ENCODE data around the gene AGPAT4.

AGPAT4 gene

DNA sequence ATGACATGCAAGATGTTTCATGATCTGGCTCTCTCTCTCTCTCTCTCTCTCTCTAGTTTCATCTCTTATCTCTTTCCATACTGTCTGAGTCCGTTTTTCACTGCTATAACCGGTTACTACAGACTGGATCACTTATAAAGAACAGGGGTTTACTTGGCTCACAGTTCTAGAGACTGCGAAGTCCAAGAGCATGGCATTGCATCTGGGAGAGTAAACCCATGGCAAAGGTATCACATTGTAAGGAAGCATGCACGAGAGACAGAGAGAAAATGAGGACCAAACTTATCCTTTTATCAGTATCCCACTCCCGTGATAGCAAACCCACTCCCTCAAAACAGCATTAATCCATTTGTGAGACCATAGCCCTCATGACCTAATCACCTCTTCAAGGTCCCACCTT, 7.2 kb upstream of the AGPAT4 start:
- no peak for FAIRE-seq

DNA sequence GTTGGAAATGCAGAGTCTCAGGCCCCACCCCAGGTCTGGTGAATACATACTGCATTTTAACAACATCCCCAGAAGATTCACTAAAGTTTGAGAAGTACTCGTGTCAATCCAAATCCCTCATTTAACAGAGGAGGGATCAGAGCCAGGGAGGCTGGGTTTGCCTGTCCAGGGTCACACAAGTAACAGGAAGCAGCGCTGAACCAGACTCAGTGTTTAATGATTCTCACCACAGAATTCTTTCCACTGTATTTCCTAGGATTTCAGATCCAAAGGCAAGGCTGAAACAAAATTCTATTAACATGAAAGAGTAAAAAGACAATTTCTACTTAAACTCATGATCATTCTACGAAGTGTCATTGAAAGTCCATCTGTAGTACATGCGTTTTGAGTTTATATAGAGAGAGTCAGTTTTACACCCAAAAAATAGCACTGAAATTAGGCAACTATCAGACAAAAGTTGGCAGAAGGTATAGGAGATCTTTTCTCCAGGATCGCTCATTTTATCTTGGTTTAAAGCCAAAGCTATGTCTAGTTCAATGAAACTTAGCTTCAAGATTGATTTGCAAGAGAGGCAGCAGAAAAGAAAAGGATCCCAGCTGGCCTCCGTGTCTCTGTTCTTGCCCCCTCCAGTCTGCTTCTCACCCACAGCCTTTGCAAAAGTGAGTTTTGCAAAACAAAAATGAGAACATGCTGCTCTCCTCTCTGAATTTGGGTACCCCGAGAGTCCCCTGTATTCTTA, 6.0 kb upstream of the AGPAT4 start:
- FAIRE-seq: no peak

DNA sequence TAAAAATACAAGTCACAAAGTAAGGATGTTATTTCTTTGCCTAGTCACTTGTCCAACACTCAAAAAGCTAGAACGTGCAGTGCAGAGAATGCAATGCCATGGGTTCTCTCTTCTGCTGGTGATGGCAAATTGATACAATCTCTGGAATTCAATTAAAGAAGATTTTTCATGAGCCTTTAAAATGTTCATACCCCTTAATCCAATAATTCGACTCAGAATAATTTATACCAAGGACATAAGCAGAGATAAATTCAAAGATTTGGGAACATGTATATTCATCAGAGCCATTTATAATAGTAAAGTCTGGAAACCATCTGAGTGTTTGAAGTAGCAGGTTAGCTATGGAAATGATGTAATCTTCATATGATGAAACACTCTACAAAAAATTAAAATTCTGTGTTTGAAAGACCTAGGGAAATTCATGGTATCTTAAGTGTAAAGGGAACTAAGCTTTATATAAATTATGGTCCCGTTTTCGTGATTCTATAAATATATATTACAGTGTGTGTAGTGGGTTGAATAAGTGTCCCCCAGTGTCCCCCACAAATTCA, 2.8 kb upstream of the AGPAT4 start:
- FAIRE-seq: no peak

DNA sequence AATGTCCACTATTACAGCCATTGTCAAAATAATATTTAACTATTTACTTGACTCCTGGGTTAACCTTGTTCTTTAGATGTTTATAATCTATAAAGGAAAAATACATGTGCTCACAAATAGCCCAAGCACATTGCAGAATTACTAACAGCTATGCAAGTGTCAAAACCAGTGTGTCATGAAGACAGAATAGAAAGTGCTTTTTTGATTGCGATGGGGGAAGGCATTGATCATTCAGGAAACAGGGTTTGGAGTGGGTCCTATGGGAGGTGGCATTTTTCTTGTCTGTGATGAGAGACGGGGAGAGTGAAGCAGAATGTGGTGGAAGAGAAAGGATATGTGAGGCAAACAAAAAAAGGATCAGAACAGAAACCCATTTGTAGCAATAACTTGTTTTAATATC, 1.0 kb upstream of the AGPAT4 start:
- no peak for FAIRE-seq

DNA sequence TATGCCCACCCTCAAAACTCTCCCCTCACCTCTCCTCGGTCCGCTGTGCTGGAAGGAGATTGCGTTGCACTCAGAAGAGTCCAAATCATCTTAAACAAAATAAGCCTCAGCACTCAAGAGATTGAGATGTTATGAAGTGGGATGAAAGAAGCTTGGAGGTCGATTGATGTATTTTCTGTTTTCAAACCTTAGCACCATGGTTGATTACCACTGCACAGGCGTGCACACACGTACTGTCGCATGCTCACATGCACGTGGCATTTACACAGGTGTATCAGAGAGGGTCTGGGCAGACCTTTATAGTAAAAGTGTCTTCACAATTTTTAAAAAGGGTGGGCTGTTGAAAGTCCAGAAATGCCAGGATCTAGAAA, 612 bp upstream of the AGPAT4 start:
- no peak for FAIRE-seq

DNA sequence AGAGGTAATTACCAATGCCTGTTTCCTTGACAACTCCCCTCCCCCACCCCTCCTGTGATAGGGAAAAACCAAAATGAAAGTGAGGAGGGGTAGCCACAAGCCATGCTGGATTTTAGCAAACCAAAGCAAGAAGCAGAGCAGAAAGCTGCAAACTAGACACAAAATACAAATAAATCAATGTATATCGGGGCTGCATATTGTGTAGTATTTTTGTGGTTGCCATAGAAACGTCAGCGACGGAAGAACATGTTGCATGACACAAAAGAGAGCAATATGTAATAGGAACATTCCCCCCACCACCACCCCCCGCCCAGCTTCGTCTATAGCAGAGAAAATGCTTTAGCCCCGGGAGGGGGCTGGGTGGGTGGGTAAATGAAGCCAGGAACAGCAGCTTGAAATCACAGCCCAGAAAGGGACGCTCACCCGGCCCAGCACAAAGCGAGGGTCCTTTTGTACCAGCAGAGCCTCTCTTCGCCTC, 548 bp downstream of the AGPAT4 start:
- FAIRE-seq: no peak

DNA sequence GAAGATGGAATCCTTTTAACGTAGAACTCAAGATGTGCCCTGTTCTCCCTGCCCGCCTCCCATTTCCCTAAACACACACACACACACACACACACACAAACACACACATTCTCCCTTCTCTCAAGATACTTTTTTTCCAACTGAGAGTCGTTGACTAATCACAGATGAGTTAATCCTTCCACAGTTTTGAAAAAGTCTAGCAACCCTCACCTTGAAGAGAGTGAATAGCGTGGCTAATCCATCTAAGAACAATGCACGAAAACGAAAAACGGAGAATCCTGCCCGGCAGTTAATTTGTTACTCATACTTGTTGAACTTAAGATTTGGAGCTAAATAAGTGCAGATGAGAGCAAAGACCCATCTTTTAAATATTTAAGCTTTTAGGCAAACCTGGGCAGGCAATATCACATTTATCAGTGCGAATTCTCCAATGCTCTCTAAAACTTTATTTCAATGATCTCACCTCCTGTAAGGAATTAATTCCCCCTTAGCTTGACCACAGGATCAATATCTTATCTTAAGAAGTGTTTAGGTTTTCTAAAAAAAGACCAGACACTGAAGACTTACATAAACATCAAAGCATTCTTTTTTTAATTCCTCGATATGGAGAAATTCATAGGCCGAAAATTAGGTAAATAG, 1.1 kb downstream of the AGPAT4 start:
- FAIRE-seq: no peak

DNA sequence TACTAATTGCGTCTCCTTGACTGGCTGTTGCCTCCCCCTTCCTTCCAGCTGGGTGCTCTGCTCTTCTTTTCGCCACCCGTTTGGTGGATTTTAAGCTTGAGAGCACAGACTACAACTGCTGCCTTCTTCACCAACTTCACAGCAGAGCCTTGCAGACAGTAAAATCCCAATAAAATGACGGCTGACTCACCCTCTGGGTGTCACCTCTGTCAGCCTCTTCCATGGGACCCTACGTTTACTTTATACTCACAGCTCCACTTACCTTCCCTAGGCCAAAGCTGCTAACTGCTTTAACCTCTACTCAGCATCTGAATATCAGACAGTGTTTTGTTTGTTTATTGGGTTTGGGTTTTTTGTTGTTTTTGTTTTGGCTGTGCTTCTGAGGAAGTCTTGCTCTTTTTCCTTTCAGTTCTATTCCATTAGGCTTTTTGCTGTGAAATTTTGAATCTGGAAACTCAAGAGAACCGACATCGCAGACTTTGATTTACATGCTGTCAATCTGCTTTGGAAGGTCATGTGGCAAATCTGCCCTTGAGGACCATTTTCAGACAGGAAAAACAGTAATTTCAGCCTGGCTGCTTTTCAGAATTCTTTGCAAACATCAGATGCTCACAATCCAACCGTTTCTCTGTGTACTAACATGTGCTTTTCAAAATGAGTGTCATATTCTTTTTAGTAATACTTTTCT, 2.4 kb downstream of the AGPAT4 start:
- FAIRE-seq: no peak

DNA sequence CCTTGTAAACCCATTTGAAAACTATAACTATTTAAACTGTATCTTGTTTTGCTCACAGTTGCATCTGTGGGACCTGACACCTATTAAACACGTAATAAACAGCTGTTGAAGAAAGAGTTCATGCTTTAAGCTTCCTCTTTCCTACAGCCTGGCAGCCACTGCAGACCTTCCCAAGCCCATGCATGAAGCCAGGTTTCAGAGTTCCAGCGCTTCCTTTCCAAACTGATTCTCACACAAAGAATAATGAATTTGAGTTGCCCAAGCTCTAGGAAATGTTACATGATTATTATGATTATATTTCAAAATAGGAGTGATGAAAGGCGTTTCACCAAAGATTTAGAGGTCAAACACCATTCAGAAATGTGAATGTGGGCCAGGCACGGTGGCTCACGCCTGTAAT, 3.7 kb downstream of the AGPAT4 start:
- no peak for FAIRE-seq

DNA sequence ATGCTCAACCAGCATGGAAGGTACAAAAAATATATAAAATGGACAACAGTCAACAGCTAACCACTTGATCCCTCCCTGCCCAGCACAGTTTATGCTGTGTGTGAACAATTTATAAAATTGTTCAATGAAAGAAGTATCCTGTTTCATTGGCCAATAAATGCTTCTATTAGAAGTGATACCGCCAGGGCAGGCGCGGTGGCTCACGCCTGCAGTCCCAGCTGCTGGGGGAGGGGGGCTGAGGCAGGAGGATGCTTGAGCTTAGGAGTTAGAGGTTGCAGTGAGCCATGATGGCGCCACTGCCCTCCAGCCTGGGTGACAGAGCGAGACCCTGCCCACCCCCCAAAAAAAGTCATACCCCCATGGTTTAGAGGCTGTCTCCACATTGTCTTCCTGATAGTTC, 4.6 kb downstream of the AGPAT4 start:
- no peak for FAIRE-seq

DNA sequence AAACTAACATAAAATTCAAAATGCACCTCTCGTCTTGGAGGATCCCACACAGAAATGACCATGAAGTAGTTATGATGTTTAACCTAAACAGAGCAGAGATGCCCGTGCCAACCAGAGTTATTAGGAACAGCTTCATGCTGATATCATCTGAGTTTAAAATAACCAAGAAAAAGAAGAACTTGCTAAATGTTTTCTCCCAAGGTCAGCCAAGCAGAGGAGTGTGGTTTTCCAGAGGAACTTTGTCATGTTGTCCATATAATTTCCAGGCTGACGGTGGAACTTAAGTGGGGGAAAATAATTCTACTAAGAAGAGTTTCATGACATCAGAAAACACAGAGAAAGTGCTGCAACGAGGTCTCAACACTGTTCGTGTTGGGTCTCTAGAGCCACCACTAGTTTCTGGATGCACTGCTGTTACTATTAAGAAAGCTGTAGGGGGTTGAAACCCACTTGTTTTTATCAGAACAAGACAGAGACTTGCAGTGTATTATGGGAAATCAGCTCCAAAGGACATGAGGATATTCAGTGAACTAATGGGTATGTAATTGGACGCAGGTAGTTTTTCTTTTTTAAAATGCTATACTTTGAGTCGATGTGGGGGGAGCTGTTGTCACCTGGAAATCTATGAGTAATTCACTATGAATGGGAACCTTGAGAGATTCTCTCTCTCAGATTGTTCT, 5.2 kb downstream of the AGPAT4 start:
- no peak for FAIRE-seq

DNA sequence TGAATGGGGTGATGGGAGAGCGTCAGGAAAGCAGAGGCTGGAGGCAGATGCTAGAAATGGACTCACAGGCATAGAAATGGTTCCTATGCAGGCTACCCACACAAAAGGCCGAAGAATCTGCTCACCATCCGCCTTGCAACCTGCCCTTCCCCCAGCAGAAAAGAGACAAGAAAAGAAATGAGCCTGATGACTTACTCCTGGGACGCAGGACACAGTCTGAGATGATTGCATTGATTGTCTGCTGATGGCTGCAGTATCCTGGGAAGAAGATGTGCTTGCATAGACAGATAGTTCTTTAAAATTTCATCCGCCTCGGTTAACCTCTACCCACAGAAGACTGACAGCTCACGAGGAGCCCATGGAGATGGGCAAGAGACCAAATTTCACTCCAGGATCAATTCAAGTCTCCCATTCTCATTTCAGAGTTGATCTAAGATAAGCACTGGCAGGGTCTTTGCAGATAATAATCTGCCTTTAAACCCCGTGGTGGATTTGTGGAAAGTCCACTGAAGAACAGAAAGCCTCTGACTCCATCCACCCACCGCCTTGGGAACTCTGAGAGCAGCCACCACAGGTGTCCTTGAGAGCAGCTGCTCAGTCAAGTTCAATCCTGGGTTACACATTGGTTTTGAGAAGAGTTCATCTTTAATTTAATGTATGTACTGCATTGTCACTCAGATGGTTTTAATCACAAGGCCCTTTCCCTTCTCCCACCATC, 7.2 kb downstream of the AGPAT4 start:
- FAIRE-seq: no peak

DNA sequence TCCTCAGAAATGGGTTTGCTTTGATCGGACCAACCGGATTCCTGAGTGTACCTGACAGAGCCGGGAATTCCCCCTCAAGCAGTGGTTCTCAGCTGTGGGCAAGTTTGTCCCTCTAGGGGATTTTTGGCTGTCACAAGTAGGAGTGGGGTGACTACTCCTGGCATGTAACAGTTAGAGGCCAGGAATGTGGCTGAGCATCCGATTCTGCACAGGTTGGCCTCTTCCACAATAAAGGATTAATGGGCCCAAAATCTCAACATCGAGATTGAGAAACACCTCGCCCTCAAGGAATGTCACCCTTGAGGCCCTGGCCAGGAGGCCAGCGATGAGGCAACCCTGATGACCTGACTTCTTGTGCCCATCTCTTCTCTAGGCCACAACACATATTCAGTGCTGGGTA, 7.9 kb downstream of the AGPAT4 start:
- FAIRE-seq: no peak

DNA sequence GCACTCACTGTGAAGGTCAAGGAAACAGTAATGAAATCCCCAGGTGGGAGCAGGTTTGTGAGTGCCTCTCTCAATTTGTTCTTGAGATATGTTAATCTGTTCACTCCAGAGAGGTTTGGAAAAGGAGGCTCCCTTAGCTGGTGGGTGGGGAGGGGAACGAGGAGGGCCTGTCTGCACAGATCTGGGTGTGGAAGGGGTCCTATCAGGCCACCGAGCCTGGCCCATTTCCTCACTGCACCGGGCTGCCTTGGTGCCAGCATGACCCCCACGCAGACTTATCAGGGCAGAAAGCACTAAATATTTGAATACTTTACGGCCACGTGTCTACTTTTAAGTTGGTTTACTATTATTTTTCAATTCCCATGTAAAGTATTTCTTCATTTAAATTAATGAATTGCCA, 8.3 kb downstream of the AGPAT4 start:
- FAIRE-seq: no peak

DNA sequence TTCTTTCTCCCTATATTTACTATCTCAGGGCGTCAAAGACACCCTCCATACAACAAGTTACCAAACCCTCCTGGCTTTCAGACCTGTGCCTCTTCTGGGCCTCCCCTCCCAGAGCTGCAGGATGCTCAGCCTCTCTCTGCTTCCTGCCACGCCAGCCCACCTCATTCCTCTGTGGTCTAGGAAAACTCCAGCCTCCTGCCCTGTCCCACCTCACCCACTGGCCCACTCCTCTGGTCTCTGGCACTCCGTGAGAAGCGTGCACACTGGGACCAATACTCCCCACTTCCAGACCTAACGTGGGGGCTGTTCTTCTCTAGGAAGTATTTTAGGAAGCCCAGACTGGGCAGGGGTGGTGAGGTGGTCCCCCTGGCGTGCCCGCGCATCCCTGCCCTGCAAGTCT, 9.7 kb downstream of the AGPAT4 start:
- FAIRE-seq: no peak

DNA sequence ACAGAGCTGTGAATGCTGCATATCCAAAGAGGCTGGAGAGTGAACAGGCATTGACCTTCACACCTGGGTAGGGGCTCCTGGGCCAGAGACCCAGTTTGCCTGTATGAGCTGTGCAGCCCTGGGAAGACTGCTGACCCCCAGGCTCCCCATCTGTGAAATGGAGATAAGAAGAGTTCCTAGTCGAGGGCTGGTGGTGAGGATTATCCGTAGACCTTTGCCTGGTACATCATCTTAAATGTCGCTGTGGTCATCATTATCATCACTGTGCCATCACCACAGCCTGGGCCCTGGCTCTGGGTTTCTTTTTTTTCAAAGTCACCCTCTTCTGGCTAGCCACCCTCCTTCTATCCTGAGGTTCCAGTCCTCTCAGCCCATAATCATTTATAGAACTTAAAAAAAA, 12.0 kb downstream of the AGPAT4 start:
- no peak for FAIRE-seq

DNA sequence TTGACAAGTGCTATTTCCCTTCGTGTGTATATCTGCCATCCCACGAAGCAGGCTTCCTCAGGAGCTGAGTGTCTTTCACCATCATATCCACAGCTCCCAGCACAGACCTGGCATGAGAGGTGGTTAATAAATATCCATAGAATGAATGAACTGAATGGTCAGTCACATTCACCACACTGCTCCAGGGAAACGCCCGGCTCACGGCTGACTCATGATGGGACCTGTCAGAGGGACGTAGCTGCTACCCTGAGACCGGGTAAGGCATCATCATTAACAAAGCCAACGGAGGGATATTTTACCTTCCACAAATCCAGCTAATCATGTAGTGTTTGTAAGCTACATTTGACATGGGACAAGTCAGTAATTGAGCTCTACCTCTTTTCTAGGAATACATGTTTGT, 12.5 kb downstream of the AGPAT4 start:
- FAIRE-seq: no peak

DNA sequence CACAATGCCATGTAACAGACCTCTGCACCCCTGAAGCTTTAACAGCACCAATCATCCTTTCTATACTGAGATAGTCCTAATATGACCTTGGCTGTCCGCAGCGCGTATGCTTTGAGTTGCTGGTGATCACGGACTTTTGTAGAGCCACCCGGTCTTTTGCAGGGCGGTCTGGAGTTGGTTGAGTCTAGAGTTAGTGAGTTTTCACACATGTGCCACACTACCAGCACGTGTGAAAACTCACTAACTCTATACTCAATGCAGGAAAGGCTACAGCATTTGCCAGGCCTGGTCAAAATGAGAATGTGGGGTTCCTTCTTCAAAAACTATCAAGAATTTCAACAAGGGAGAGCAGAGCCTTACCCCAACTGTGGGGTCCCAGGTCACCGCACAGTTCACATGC, 14.6 kb downstream of the AGPAT4 start:
- no peak for FAIRE-seq

DNA sequence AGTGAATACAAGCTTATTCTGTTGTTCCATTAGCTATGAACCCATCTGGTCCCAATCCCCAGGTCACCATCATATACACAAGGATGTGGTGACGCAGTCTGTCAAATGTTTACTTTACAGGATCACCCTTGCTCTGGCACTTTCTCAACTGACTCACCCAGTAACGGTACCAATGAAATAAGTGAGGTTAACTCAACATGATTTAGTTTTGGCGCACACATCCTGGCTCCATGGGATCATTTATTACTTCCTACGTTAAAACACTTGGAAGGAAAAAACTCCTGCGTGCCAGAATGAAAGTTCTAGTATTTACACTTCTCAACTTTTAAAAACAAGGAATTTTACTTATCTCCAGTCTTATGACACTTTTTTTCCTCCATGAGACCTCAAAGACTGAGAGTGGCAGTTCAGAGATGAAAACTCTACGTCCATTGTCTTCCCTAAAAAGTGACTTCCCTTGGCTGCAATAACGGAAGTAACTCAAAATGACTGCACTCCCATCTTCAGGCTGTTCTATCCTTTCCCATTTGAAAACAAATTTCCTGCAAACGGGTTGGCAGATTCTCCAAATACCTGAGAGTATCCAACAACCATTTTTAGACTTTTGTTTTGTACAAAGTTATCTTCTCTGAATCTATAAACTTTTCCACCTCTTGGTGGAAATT, 15.9 kb downstream of the AGPAT4 start:
- FAIRE-seq: no peak

DNA sequence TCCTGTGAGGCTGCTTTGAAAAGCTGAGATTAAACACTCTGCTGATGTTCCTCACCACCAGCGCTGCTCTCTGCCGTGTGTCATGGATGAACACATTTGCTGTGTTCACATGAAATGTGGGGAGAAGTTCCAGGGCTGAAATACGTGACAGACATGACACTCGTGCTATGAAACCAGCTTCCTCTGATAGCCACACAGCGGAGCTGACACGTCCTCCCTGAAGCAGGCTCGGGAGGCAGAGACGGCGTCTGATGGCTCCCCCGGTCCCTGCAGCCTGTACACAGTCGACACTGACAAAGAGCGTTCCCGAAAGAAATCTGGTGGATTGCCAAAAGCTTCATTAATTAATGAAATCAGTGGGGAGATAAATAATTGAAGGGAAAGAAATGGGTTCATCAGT, 17.5 kb downstream of the AGPAT4 start:
- no peak for FAIRE-seq

DNA sequence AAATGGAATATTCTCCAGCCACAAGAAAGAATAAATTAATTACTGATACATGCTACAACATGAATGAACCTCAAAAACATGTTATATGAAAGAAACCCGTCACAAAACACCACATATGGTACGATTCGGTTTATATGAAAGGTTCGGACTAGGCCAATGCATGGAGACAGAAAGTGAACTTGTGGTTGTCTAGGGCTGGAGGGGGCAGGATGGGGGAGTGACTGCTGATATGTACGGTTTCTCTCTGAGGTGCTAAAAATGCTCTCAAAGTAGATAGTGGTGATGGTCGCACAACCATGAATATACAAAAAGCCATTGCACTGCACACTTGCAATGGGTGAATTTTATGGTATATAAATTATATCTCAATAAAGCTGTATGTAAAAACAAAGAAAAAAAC, 18.3 kb downstream of the AGPAT4 start:
- no peak for FAIRE-seq
